ENCODE measurements around the gene GALK1. TPM values are rescaled to one million over a fixed set of nuclear protein-coding genes. Genes with fewer than 3 reads are reported as not detected.

The GALK1 gene
- total RNA-seq, 2 donors from 2014 or later: 43.4 to 51.4 TPM

- Mint-ChIP-seq H3K4me3 (no peak overlapping the region), H3K27me3 (peaks cover 4% of the 10 kb centered on the region)
Observed at GRCh38 chr17:75722542-75723095, 42.4 kb downstream of the GALK1 start.

GRCh38 chr17:75722076-75722475, 42.9 kb downstream of the GALK1 start:
- Mint-ChIP-seq H3K36me3 (ENCODE audit: low read depth) (no peaks in the 10 kb centered on the region), H3K4me3 (peak overlapping the region; percentile 38), H3K27ac (no peak overlapping the region), H3K9me3 (no peaks in the 10 kb centered on the region), H3K27me3 (peaks cover 4% of the 10 kb centered on the region), H3K4me1 (no peaks in the 10 kb centered on the region)
- ATAC-seq (replicated peaks): no peak

More at GRCh38 chr17:75722542-75723095, 42.4 kb downstream of the GALK1 start:
- H3K27ac Mint-ChIP-seq: no peak overlapping the region
- no peaks in the 10 kb centered on the region for H3K9me3 Mint-ChIP-seq
- no peaks in the 10 kb centered on the region for H3K36me3 Mint-ChIP-seq (ENCODE audit: low read depth)
- no peaks in the 10 kb centered on the region for H3K4me1 Mint-ChIP-seq
- no peak for ATAC-seq (replicated peaks)

GRCh38 chr17:75721463-75722011, 43.5 kb downstream of the GALK1 start:
- peak; percentile 38 for ATAC-seq (replicated peaks)
- Mint-ChIP-seq H3K9me3 (no peaks in the 10 kb centered on the region), H3K27me3 (peaks cover 4% of the 10 kb centered on the region), H3K36me3 (ENCODE audit: low read depth) (no peaks in the 10 kb centered on the region), H3K27ac (no peak overlapping the region), H3K4me1 (no peaks in the 10 kb centered on the region), H3K4me3 (peak overlapping the region; percentile 38)

- Mint-ChIP-seq H3K27ac (no peak within 1 kb of the TSS), H3K27me3 (peaks cover 4% of the 10 kb centered on the region), H3K36me3 (ENCODE audit: low read depth) (no peaks in the 10 kb centered on the region), H3K4me3 (peak within 1 kb of the TSS; percentile 69), H3K9me3 (no peaks in the 10 kb centered on the region), H3K4me1 (no peaks in the 10 kb centered on the region)
- ATAC-seq (replicated peaks): peak; percentile 81
Observed at GRCh38 chr17:75720656-75721462, 44.1 kb downstream of the GALK1 start, which contains the start of gene ITGB4. ITGB4 (plus strand) TSS chr17:75721459; CDS start chr17:75724704, 3,245 bp downstream.

GRCh38 chr17:75719732-75720131, 45.3 kb downstream of the GALK1 start:
- no peaks in the 10 kb centered on the region for H3K9me3 Mint-ChIP-seq
- peaks cover 4% of the 10 kb centered on the region for H3K27me3 Mint-ChIP-seq
- peak overlapping the region; percentile 69 for H3K4me3 Mint-ChIP-seq
- H3K36me3 Mint-ChIP-seq (ENCODE audit: low read depth): no peaks in the 10 kb centered on the region
- no peaks in the 10 kb centered on the region for H3K4me1 Mint-ChIP-seq
- ATAC-seq (replicated peaks): no peak
- H3K27ac Mint-ChIP-seq: no peak overlapping the region

- Mint-ChIP-seq H3K27me3 (no peaks in the 10 kb centered on the region), H3K9me3 (no peaks in the 10 kb centered on the region), H3K27ac (no peak overlapping the region), H3K4me3 (no peak overlapping the region), H3K4me1 (no peaks in the 10 kb centered on the region), H3K36me3 (ENCODE audit: low read depth) (peaks cover 14% of the 10 kb centered on the region)
- no peak for ATAC-seq (replicated peaks)
Observed at GRCh38 chr17:75712446-75712845, 52.5 kb downstream of the GALK1 start.

Other genes starting within 250 kb of the GALK1 start
- gene CASKIN2, start 249.7 kb downstream of the GALK1 start, total RNA-seq: 1 to 10 TPM; 2.9 to 5.4 TPM
- gene TSEN54, start 248.7 kb downstream of the GALK1 start, total RNA-seq: 10 to 100 TPM; 25.3 to 46.4 TPM
- gene LLGL2, start 239.5 kb downstream of the GALK1 start, total RNA-seq: 10 to 100 TPM; 16.7 to 24.1 TPM
- 10 to 100 TPM; 10.2 to 44.5 TPM for gene MYO15B, start 177.4 kb downstream of the GALK1 start, total RNA-seq
- under 1 TPM in 1 of 2 donors, not detected in 1; 0.21 TPM for gene SMIM5, start 131.8 kb downstream of the GALK1 start, total RNA-seq
- gene RECQL5, start 98.0 kb downstream of the GALK1 start, total RNA-seq: 10 to 100 TPM; 29.7 to 35.6 TPM
- gene SAP30BP, start 97.9 kb downstream of the GALK1 start, total RNA-seq: 10 to 100 TPM; 68.1 to 90.0 TPM
- 1 to 10 TPM in 1 of 2 donors, under 1 TPM in 1; 0.54 to 1.2 TPM for gene ITGB4, start 43.7 kb downstream of the GALK1 start, total RNA-seq
- gene UNK, start 19.6 kb upstream of the GALK1 start, total RNA-seq: 10 to 100 TPM; 19.0 to 22.1 TPM
- gene UNC13D, start 79.2 kb upstream of the GALK1 start, total RNA-seq: 100 to 1,000 TPM; 153 to 160 TPM
- gene WBP2, start 90.1 kb upstream of the GALK1 start, total RNA-seq: 100 to 1,000 TPM in 1 of 2 donors, 10 to 100 TPM in 1; 67.4 to 127 TPM
- 10 to 100 TPM; 11.0 to 32.4 TPM for gene TRIM47, start 113.4 kb upstream of the GALK1 start, total RNA-seq
- 10 to 100 TPM; 20.3 to 33.9 TPM for gene TRIM65, start 131.8 kb upstream of the GALK1 start, total RNA-seq
- 100 to 1,000 TPM in 1 of 2 donors, 10 to 100 TPM in 1; 74.2 to 113 TPM for gene MRPL38, start 139.7 kb upstream of the GALK1 start, total RNA-seq
- gene FBF1, start 175.8 kb upstream of the GALK1 start, total RNA-seq: 10 to 100 TPM in 1 of 2 donors, 1 to 10 TPM in 1; 9.2 to 10.6 TPM
- 10 to 100 TPM; 24.0 to 35.2 TPM for gene ACOX1, start 214.0 kb upstream of the GALK1 start, total RNA-seq
- gene TEN1, start 214.0 kb upstream of the GALK1 start, total RNA-seq: 10 to 100 TPM; 15.3 to 18.5 TPM
- 1 to 10 TPM; 8.0 to 9.0 TPM for gene CDK3, start 235.7 kb upstream of the GALK1 start, total RNA-seq